Ectodermal cell (in vitro differentiated cells): ENCODE results near the gene ATE1.

Experiments
- H3K27ac ChIP-seq: 2 replicates; pipeline ENCODE4 v1.7.0; 2013; ENCODE audit warnings: mild to moderate bottlenecking, low read depth, low read length; ENCODE audit not compliant: insufficient read depth, poor library complexity, severe bottlenecking
- H3K27me3 ChIP-seq: 2 replicates; pipeline ENCODE4 v1.7.0; 2013; ENCODE audit warnings: mild to moderate bottlenecking, low read length; ENCODE audit not compliant: insufficient read depth, control insufficient read depth, poor library complexity, severe bottlenecking
- H3K36me3 ChIP-seq: one replicate; pipeline ENCODE4 v1.7.0; 2013; ENCODE audit warnings: low read length; ENCODE audit not compliant: control insufficient read depth, insufficient read depth
- H3K4me1 ChIP-seq: one replicate; pipeline ENCODE4 v1.7.0; 2013; ENCODE audit warnings: low read length; ENCODE audit not compliant: control insufficient read depth, insufficient read depth
- H3K4me3 ChIP-seq: 2 replicates; pipeline ENCODE4 v1.7.0; 2013; ENCODE audit warnings: low read depth, low read length, control low read depth; ENCODE audit not compliant: insufficient read depth
- H3K9me3 ChIP-seq: 2 replicates; pipeline ENCODE4 v1.7.0; 2013; ENCODE audit warnings: mild to moderate bottlenecking, low read length, moderate library complexity; ENCODE audit not compliant: control insufficient read depth
- WGBS, 2 experiments: methylation state at CpG; one replicate each; pipeline ENCODE4 v1.1.7; 2013; ENCODE audit warnings: missing lambda C conversion rate in 2 of 2; 5-methylcytosine and 5-hydroxymethylcytosine counted together

ATE1 gene

DNA sequence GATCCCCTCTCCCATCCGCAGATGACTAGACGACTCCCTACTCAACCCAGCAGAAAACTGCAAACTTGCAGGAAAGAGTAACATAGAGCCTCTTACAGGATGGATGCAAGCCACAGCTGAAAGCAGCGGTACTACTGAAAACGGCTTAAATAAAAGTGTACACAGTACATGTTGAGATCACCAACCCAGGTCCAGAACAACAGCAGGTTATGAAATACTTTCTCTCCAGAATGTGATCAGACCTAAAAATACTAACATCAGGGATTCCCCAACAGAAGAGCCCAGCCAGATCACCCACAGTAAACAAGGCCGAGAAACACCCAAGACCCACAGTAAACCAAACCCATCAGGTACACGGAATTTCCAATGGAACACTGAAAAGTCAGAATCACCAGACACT is 13.2 kb downstream of the ATE1 start:
- H3K4me3 ChIP-seq, result no peak overlapping the region
- peaks cover 32% of the 10 kb centered on the region for H3K36me3 ChIP-seq
- no peaks in the 10 kb centered on the region for H3K9me3 ChIP-seq
- WGBS, 2 experiments, result 96 to 97% methylated on average over 6 of the region's 6 CpGs
- no peak overlapping the region for H3K27ac ChIP-seq
- no peaks in the 10 kb centered on the region for H3K27me3 ChIP-seq
- H3K4me1 ChIP-seq, result no peaks in the 10 kb centered on the region

DNA sequence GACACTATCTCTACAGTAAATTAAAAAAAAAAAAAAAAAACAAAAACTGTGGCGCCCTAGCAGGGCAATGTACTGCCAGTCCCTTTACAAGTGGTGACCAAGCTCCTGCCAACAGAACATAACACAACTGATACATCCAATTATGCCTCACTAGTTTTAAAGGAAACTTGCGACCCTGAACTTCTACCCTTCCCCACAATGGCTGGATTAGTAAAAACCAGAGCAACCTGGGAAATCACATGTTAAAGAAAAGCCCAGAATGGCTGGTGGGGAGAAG is 16.5 kb downstream of the ATE1 start:
- Histone ChIP-seq H3K27me3 (no peaks in the 10 kb centered on the region), H3K4me1 (no peaks in the 10 kb centered on the region), H3K27ac (no peak overlapping the region), H3K4me3 (no peak overlapping the region), H3K36me3 (peaks cover 32% of the 10 kb centered on the region), H3K9me3 (no peaks in the 10 kb centered on the region)
- WGBS, 2 experiments, result 89 to 97% methylated on average over 2 of the region's 2 CpGs

DNA sequence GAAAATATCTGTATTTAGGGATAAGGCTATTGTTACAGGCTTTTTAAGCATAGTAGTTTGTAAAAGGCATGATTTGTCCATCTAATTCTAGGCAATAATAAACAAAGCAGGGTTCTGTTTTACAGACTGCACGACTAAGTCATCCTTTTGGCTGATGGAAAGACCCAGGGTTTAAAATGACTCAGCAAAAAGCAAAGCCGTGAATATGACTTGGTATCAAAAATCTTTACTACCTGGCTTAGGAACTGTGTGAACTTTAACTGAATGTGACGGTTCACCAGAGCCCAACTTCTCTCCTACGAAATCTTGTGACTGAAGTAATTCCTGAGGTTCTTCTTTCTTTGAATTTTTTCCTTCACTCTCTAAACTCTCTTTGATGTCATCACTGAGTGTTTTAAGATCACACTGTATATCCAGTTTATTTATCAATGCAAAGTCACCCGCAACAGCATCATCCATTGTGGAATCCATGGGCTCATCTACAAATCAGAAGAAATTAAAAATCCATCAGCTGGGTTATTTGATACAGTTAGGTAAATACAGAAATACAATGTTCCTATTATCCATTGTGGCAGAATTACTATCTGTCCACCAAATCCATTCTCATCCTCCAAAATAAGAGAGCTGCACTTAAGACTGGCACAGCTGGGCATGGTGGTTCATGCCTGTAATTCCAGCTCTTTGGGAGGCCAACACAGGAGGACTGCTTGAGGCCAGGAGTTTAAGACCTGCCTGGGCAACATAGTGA is 17.0 kb downstream of the ATE1 start:
- Histone ChIP-seq H3K36me3 (peaks cover 30% of the 10 kb centered on the region), H3K4me1 (no peaks in the 10 kb centered on the region), H3K9me3 (no peaks in the 10 kb centered on the region), H3K27me3 (no peaks in the 10 kb centered on the region), H3K27ac (no peak overlapping the region), H3K4me3 (no peak overlapping the region)
- WGBS, 2 experiments, result 90 to 91% methylated on average over 5 of the region's 5 CpGs

DNA sequence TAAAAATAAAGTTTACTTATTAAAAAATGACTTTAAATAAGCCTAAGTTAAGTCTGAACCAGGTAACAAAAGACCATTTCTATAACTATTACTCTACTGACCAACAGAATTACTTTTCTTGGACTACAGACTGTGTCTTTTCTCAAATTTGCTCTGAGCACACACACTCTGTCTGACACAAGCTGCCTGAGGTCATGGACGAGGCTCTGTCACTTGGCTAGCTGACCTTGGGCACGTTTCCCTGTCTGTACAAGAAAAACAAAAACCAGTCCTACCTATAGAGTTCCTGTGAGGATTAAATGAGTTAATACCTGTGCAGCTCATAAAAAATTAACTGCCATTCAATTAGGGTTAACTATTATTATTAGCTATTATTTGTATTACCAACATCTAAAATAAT is 22.9 kb downstream of the ATE1 start:
- H3K9me3 ChIP-seq, result no peaks in the 10 kb centered on the region
- H3K27ac ChIP-seq, result no peak overlapping the region
- H3K27me3 ChIP-seq, result no peaks in the 10 kb centered on the region
- H3K4me3 ChIP-seq, result no peak overlapping the region
- WGBS, 2 experiments, result 93 to 96% methylated on average over 2 of the region's 2 CpGs
- no peaks in the 10 kb centered on the region for H3K4me1 ChIP-seq
- peaks cover 11% of the 10 kb centered on the region for H3K36me3 ChIP-seq

GRCh38 chr10:121900443-121901174 is 27.2 kb downstream of the ATE1 start:
- no peak overlapping the region for H3K27ac ChIP-seq
- H3K27me3 ChIP-seq, result no peaks in the 10 kb centered on the region
- H3K4me3 ChIP-seq, result no peak overlapping the region
- no peaks in the 10 kb centered on the region for H3K4me1 ChIP-seq
- H3K9me3 ChIP-seq, result no peaks in the 10 kb centered on the region
- peaks cover 8% of the 10 kb centered on the region for H3K36me3 ChIP-seq
- 69 to 70% methylated on average over 9 to 10 of the region's 10 CpGs for WGBS, 2 experiments

DNA sequence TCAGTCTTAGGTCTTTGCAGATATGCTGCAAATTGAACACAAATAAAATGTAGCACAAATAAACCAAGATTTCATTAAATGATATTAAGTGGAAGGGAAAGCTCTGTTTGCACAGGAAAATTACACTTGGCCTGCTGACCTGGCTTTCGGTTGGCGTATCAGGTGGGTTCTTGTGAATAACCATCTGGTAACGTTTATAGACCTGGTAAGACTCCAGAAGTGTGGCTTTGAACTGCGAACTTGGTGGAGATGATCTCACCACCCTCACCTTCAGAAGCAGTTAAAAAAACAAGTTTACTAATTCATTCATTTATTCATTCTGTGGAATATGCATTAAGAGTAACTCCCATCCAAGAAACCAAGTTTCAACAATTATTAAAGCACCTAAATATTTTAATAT is 28.1 kb downstream of the ATE1 start:
- Histone ChIP-seq H3K27ac (no peak overlapping the region), H3K27me3 (no peaks in the 10 kb centered on the region), H3K36me3 (peaks cover 14% of the 10 kb centered on the region), H3K9me3 (no peaks in the 10 kb centered on the region), H3K4me1 (no peaks in the 10 kb centered on the region), H3K4me3 (no peak overlapping the region)
- 98 to 99% methylated on average over 4 of the region's 4 CpGs for WGBS, 2 experiments

DNA sequence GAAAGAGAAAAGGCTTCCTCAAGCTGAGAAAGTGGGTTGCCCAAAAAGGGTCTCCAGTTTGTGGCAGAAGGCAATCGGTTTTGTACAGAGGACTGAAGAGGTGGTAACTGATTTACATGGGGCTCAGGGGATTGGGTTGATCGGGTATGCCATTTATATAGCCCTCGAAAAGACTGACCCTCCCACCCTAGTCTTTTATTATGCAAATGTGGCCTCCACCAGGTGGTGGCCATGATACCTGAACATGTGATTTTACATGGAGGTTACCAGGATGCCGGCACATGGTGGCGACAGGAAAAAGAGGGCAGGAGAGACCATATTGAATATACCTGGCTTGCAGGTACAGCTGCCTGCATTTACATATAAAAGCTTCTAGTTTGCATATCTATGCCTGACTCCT is 36.7 kb downstream of the ATE1 start:
- Histone ChIP-seq H3K27ac (no peak overlapping the region), H3K27me3 (no peaks in the 10 kb centered on the region), H3K4me3 (no peak overlapping the region), H3K36me3 (peaks cover 12% of the 10 kb centered on the region), H3K4me1 (no peaks in the 10 kb centered on the region), H3K9me3 (no peaks in the 10 kb centered on the region)
- WGBS, 2 experiments, result 19 to 29% methylated on average over 5 of the region's 5 CpGs

DNA sequence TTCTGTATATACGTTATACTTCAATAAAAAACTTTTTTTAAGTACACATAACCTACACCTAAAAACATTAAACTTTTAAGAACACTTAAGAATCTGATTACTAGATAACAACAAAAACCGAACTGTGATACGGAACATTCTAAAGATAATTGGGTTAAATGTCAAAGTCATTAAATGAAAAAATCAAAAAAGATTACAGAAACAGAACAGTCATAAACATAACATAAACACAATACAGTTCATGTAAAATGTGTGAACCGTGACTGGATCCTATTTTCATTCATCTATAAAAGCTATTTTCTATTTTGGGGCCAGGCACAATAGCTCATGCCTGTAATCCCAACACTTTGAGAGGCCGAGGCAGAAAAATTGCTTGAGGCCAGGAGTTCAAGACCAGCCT is 38.6 kb downstream of the ATE1 start:
- Histone ChIP-seq H3K36me3 (no peaks in the 10 kb centered on the region), H3K27ac (no peak overlapping the region), H3K4me1 (no peaks in the 10 kb centered on the region), H3K4me3 (no peak overlapping the region), H3K27me3 (no peaks in the 10 kb centered on the region), H3K9me3 (no peaks in the 10 kb centered on the region)
- 96 to 97% methylated on average over 3 to 5 of the region's 5 CpGs for WGBS, 2 experiments

DNA sequence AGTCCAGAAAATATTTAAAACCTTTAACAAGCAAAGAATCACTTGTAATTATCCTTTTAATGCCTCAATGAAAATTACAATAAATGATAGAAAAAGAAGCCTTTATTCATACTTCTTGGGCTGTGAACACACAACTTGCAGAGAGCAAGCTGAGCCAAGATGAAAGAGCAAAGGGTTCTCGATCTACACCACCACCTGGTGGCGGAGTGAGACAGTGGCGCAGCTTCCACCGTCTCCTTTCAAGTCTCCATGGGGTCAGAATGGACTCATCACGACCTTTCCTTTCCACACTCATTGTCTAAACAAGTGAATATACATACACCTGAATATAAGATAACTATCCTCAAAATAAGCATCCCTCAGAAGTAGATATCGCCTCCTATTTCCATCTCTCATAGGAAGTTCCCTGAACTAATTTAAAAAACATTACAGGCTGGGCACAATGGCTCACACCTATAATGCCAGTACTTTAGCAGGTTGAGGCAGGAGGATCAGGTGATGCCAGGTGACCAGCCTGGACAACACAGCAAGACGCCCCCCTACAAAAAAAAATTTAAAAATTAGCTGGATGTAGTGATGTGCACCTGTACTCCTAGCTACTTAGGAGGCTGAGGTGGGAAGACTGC is 40.7 kb downstream of the ATE1 start:
- H3K4me1 ChIP-seq, result no peaks in the 10 kb centered on the region
- no peaks in the 10 kb centered on the region for H3K36me3 ChIP-seq
- H3K27ac ChIP-seq, result no peak overlapping the region
- WGBS, 2 experiments, result 33 to 36% methylated on average over 7 of the region's 7 CpGs
- H3K27me3 ChIP-seq, result no peaks in the 10 kb centered on the region
- H3K4me3 ChIP-seq, result no peak overlapping the region
- no peaks in the 10 kb centered on the region for H3K9me3 ChIP-seq

GRCh38 chr10:121886181-121886580 is 41.6 kb downstream of the ATE1 start:
- no peaks in the 10 kb centered on the region for H3K27me3 ChIP-seq
- 93 to 99% methylated on average over 4 of the region's 5 CpGs for WGBS, 2 experiments
- no peak overlapping the region for H3K4me3 ChIP-seq

More at GRCh38 chr10:121886181-121886580, 41.6 kb downstream of the ATE1 start:
- H3K4me1 ChIP-seq, result no peaks in the 10 kb centered on the region
- no peaks in the 10 kb centered on the region for H3K36me3 ChIP-seq
- no peak overlapping the region for H3K27ac ChIP-seq
- H3K9me3 ChIP-seq, result no peaks in the 10 kb centered on the region
